ENCODE data around the gene SCRN2. TPM values are rescaled to one million over a fixed set of nuclear protein-coding genes. Genes with fewer than 3 reads are reported as not detected.

The SCRN2 gene
- total and polyA plus RNA-seq, 2 of the 13 experiments (the other 11 are each of a cell fraction or from before 2014, with no cell fraction given): 21.7 to 29.5 TPM

GRCh38 chr17:47850692-47851573 is 9.9 kb upstream of the SCRN2 start, which contains the start of gene SP6 (continued):
- TF ChIP-seq HNRNPH1 (optimal IDR thresholded peaks at IDR 0.05; ENCODE audit: low read depth, low read length): no peak
- 0 out of 2 replicates have a peak, but pooled peaks have one; percentile 44 for TF ChIP-seq PRDM15 (CRISPR knock-in tag; IDR thresholded peaks at IDR 0.05)
- no peak for TF ChIP-seq ETS1 (CRISPR knock-in tag; IDR thresholded peaks at IDR 0.05)
- peak; percentile 48; the same call in 1 of the 2 replicates for TF ChIP-seq PAX8 (CRISPR knock-in tag; IDR thresholded peaks at IDR 0.05; ENCODE audit: borderline replicate concordance)
- no peak for TF ChIP-seq ZNF552 (CRISPR knock-in tag; IDR thresholded peaks at IDR 0.05; ENCODE audit: borderline replicate concordance)
- peak; percentile 49 for TF ChIP-seq RBFOX2 (IDR thresholded peaks at IDR 0.05; ENCODE audit: low read depth, low read length)
- 0 out of 2 replicates have a peak, but pooled peaks have one; percentile 23 for TF ChIP-seq ZNF160 (CRISPR knock-in tag; IDR thresholded peaks at IDR 0.05)
- no peak for TF ChIP-seq POLR2AphosphoS2 (IDR thresholded peaks at IDR 0.05; ENCODE audit: low read depth, low read length)
- TF ChIP-seq SIX1 (CRISPR knock-in tag; IDR thresholded peaks at IDR 0.05; ENCODE audit: borderline replicate concordance): no peak
- TF ChIP-seq E2F2 (CRISPR knock-in tag; IDR thresholded peaks at IDR 0.05; ENCODE audit: borderline replicate concordance): no peak
- TF ChIP-seq TBX3 (IDR thresholded peaks at IDR 0.05; ENCODE audit: borderline replicate concordance): no peak
- no peak for TF ChIP-seq FOXA3 (CRISPR knock-in tag; IDR thresholded peaks at IDR 0.05)
- TF ChIP-seq ZNF101 (CRISPR knock-in tag; IDR thresholded peaks at IDR 0.05; ENCODE audit: borderline replicate concordance, low read depth): no peak
- no peak for TF ChIP-seq MLX (CRISPR knock-in tag; IDR thresholded peaks at IDR 0.05)
- TF ChIP-seq U2AF2 (IDR thresholded peaks at IDR 0.05; ENCODE audit: low read depth, low read length): no peak
- TF ChIP-seq ZBTB38 (CRISPR knock-in tag; IDR thresholded peaks at IDR 0.05): peak; percentile 61
- peak; percentile 81 for TF ChIP-seq ZNF792 (CRISPR knock-in tag; IDR thresholded peaks at IDR 0.05)
- TF ChIP-seq ZNF7 (CRISPR knock-in tag; IDR thresholded peaks at IDR 0.05): no peak
- TF ChIP-seq ZNF274 (CRISPR knock-in tag; IDR thresholded peaks at IDR 0.05): peak; percentile 77; the same call in 1 of the 2 replicates
- no peak for TF ChIP-seq ZNF660 (CRISPR knock-in tag; IDR thresholded peaks at IDR 0.05; ENCODE audit: borderline replicate concordance, low read depth)
- TF ChIP-seq CCAR2 (optimal IDR thresholded peaks at IDR 0.05; ENCODE audit: low read depth, low read length): no peak
- peak; percentile 58; the same call in 1 of the 2 replicates for TF ChIP-seq ZNF772 (CRISPR knock-in tag; IDR thresholded peaks at IDR 0.05)
- TF ChIP-seq REXO4 (CRISPR knock-in tag; IDR thresholded peaks at IDR 0.05; ENCODE audit: borderline replicate concordance): no peak
- TF ChIP-seq CEBPB (IDR thresholded peaks at IDR 0.05; ENCODE audit: borderline replicate concordance, low read depth, low read length): no peak

Measured in HepG2 (cell line).